ENCODE measurements around the gene MT1X.

DNA sequence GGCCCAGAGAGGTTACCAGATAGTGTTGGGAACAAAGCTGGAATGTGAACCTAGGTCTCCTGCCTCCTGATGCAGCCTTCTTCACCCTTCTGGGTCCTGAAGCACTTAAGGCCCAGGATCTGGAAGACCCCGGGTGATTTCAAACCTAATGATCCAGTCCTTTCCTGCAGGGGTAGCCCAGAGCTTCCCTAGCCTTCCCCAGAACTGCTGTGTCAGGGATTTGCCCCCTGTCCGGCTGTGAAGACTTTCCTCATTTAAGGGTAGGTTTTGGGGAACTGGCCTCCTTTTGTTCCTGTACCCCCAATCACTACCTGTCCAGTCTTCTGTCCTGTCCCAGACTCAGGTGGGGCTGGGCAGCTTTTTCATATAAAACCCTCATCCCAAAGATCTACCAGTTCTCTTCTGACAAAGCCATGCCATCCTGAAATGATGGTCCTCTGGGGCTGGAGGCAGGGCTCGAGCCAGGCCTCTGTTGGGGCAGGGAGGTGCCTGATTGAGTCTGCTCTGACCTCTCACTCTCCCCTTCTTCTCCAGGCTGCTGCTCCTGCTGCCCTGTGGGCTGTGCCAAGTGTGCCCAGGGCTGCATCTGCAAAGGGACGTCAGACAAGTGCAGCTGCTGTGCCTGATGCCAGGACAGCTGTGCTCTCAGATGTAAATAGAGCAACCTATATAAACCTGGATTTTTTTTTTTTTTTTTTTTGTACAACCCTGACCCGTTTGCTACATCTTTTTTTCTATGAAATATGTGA lies 1.3 kb downstream of the MT1X start:
- TF ChIP-seq EZH2phosphoT487 (IDR thresholded peaks at IDR 0.05; ENCODE audit: insufficient read depth, low read depth) (no peak), EZH2 (IDR thresholded peaks at IDR 0.05; ENCODE audit: insufficient read depth, poor library complexity, severe bottlenecking) (no peak)

Data from GM23248 (cell line).